DND-41 (cell line): ENCODE results near the gene PIGBOS1.

Experiments
- EZH2 ChIP-seq: IDR thresholded peaks from 3 replicates; pipeline ENCODE4 v1.6.1; 2012; ENCODE audit warnings: borderline replicate concordance, low read depth, mild to moderate bottlenecking, moderate library complexity, low read length, inconsistent platforms; ENCODE audit not compliant: severe bottlenecking
- TF ChIP-seq, protein P1 (sequence below): IDR thresholded peaks from 2 replicates; pipeline ENCODE4 v1.5.1; 2012; ENCODE audit warnings: borderline replicate concordance, low read length, moderate library complexity, mild to moderate bottlenecking; ENCODE audit not compliant: poor library complexity, severe bottlenecking; ENCODE audit errors: extremely low read depth

DNA sequence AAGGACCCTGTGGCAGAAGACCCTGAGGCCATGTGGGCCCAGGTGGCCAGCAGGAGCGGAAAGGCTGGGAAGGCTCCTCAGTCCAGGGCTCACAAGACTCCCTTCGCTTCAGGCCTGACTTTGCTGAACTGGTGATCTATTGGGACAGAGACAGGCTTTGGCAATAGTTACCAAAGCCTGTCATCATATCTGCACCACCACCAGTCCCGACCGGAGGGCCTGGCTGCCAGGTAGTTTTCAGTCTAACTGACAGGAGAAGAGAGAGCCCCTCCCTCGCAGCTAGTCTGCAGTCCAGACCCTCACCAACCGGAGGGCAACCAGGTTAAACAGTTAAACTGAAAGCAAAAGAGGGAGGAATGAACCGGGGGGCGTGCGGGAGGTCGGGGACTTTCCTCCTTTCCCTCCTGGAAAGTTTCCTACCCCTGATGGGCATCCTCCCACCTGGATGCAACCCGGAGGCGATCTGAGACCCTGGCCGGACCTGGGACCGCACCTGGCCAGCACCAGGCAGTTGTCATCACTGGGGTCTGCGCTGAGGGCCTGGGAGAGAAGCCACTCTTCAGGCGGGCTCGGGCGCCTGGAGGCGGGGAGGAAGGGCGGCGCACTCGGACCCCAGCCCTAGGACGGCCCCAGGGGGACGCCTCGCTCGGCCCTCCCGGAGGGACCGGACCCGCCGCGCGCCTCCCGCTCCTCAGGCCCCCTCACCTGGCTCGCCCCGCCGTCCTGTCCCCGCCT lies 29.7 kb downstream of the PIGBOS1 start:
- TF ChIP-seq, protein P1, sequence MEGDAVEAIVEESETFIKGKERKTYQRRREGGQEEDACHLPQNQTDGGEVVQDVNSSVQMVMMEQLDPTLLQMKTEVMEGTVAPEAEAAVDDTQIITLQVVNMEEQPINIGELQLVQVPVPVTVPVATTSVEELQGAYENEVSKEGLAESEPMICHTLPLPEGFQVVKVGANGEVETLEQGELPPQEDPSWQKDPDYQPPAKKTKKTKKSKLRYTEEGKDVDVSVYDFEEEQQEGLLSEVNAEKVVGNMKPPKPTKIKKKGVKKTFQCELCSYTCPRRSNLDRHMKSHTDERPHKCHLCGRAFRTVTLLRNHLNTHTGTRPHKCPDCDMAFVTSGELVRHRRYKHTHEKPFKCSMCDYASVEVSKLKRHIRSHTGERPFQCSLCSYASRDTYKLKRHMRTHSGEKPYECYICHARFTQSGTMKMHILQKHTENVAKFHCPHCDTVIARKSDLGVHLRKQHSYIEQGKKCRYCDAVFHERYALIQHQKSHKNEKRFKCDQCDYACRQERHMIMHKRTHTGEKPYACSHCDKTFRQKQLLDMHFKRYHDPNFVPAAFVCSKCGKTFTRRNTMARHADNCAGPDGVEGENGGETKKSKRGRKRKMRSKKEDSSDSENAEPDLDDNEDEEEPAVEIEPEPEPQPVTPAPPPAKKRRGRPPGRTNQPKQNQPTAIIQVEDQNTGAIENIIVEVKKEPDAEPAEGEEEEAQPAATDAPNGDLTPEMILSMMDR, result no peak
- no peak for TF ChIP-seq EZH2
